ENCODE measurements around the gene SOST.
A peak's percentile ranks its signal among the peaks of the same experiment; 100 is the strongest.
"Not testable (repeated sequence)": the region's sequence is repeated elsewhere in the genome, so short reads cannot be mapped to it uniquely, and the experiment has no call there.

SOST gene

DNA sequence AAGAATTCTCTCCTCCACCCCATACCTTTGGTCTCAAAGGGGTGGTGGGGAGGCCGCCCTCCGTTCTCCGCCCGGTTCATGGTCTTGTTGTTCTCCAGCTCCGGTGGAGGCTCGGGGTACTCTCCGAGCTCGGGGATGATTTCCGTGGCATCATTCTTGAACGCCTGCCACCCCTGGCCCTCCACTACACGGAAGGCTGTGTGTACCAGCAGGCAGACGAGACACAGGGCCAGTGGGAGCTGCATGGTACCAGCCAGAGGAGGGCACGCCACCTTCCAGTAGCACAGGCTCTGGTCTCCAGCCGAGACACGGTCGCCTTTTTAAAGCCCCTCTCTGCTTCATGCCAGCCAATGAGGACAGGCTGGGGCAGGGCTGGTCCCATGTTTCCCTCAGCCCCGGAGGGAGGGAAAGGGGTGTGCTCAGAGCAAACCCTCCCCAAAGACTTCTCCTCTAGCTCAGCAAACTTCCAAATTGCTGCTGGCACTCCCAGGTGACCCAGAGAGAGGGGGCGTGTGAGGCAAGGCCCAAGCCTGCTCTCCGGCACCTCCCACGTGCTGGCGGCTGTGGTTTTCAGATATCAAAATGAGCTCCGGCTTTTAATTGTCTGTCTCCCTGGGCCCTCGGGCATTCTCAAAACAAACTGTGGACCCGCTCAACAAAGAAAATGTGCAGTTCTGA is at the start of gene SOST:
Gene SOST, minus strand, starts transcription at position 295 of the 678 bp plus-strand sequence. Its CDS starts 50 bp downstream, at position 245.
- DNase-seq (ENCODE audit: low spot score): no peak

DNA sequence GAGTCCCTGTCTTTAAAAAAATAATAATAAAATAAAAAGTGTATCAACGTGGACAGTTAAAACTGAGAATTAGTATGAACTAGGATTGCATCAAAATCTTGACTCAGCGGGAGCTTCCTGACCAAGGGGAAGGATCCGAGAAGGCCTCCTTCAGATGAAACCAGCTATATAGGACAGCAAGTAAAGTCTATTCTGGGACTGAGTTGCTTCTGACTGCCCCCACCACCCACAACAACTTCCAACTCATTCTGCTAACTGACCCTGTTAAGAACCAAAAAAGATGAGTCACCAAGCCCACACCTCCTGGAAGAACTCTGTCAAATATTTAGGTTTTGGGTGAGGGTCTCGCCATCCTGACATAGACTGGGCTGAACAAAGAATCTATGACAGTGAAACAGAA is 49.5 kb upstream of the SOST start:
- DNase-seq (ENCODE audit: low spot score): no peak

DNA sequence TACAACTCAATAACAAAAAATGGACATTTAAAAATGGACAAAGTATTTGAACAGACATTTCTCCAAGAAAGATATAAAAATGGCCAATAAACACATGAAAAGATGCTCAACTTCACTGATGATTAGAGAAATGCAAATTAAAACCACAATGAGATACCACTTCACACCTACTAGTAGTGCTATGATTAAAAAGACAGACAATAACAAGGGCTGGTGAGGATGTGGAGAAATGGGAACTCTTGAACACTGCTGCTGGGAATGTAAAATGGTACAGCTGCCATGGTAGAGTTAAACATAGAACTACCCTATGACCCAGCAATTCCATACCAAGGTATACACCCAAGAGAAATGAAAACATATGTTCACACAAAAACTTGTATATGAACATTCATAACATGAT is 46.5 kb upstream of the SOST start:
- no peak for DNase-seq (ENCODE audit: low spot score)

DNA sequence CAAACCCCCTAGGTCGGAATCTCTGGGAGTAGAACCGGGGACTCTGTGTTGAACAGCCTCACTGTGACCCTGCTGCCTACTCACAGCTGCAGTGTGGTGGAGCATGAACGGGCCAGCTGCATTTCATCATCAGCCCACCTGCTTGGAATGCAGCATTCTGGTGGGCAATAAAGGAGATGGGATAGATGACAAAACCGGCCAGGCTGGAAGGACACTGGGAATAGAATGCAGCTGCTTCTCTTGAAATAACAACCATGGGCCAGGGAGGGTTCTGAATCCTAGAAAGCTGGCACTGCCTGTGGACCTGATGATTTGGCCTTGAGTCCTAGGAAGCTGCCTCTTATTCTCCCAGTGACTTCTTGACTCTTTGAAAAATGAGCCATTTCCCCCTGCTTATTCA is 45.2 kb upstream of the SOST start:
- no peak for DNase-seq (ENCODE audit: low spot score)

DNA sequence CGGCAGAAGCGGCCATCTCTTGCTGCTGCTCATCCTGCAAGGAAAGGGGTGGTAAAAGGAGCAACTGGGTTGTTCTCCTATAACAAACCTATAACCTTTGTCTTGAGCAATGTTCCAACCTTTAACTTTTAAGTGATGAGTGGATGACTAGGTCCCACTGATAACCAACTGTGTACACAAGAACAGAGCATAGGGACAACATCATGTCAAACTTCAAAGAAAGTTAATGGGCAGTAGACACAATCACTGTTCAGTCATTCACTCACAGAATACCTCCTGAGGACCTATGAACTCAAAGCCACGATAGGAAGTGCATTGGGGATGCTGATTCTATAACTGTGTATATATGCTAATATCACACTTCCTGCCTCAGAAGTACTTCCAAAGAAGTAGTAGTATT is 43.3 kb upstream of the SOST start:
- DNase-seq (ENCODE audit: low spot score): no peak

DNA sequence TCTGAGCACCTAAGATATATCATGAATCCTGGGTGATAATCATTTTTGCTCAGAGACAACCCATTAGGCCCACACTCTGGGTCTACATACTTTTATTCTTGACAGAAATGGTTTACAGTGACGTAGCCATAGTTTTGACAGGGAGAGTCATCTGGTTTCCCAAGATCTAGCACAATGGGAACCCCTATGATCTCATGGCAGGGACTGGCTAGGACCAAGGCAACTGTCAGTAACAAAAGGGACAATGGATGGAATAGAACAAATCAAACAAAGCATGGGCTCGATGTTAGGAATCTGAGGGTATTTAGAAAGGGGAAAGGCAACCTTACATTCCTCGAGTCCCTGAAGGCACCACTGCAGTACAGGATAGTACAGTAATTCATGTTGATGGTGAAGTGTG is 42.1 kb upstream of the SOST start:
- no peak for DNase-seq (ENCODE audit: low spot score)

DNA sequence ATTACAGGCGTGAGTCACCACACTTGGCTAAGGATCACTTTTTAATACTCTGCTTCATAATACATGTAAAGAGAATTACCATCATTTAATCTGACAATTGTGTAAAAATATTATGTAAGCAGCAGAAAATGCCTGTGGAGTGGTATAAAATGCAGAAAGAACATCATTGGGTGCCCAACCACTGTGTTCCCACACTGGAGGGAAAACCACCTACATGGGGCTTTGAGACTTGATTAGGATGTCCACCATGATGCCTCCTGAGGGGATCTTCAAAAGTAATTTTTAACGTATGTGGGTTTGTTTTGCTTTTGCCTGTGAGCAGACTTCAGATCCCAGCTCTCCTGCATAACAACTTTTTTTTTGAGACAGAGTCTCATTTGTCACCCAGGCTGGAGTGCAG is 40.5 kb upstream of the SOST start:
- no peak for DNase-seq (ENCODE audit: low spot score)

DNA sequence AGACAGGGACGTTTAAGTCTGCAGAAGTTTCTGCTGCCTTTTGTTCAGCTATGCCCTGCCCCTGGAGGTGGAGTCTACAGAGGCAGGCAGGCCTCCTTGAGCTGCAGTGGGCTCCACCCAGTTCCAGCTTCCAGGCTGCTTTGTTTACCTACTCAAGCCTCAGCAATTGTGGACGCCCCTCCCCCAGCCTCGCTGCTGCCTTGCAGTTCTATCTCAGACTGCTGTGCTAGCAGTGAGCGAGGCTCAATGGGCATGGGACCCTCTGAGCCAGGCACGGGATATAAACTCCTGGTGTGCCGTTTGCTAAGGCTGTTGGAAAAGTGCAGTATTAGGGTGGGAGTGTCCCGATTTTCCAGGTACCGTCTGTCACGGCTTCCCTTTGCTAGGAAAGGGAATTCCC is 39.4 kb upstream of the SOST start:
- not testable (repeated sequence) for DNase-seq (ENCODE audit: low spot score)

DNA sequence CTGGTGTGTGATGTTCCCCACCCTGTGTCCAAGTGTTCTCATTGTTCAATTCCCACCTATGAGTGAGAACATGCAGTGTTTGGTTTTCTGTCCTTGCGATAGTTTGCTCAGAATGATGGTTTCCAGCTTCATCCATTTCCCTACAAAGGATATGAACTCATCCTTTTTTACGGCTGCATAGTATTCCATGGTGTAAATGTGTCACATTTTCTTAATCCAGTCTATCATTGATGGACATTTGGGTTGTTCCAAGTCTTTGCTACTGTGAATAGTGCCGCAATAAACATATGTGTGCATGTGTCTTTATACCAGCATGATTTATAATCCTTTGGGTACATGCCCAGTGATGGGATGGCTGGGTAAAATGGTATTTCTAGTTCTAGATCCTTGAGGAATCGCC is 34.1 kb upstream of the SOST start:
- DNase-seq (ENCODE audit: low spot score): not testable (repeated sequence)

DNA sequence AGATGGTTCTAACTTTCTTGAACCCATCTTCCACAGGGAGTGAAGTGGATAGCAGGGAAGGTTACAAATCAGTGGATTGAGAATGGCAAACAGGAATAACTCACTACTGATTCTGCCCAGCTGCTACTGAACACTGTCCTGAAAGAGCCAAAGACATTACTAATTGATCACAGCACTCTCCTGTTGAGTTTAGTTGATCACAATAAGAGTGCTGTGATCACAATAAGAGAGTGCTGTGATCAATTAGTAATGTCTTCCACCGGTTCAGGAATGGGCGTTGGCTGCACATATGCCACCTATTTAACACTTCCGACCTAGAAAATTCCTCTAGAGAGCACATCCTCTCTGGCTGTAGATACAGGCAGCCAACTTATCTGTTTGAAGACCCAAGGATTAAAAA is 33.0 kb upstream of the SOST start:
- DNase-seq (ENCODE audit: low spot score): peak; percentile 79

DNA sequence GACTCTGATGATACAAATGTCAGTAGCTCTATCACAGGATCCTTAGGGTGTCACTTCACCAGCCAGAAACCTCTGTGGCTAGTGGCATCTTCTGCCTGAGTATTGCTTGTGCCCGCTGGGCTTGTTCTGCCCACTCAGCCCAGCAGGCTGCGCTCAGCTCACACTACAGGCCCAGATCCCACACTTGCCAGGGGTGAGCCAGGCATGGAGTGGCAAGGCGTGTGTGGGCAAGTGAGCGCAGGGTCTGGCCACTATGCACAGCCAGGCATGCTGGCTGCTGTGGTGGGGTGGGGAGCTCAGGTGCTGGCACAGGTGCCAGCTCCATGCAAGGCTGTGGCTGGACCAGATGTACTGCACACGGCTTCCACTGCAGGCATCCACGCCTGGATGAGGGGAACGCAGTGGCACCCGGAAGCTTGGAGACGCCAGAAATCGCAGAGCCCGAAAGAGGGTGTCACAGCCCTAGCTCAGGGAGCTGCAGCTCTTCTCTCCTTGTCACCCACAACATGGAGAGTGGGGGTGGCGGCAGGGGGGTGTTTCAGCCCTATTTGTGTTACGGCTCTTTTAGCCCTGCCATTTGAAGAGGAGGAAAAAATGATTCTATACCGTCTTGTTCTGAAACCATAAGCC is 31.8 kb upstream of the SOST start:
- no peak for DNase-seq (ENCODE audit: low spot score)

DNA sequence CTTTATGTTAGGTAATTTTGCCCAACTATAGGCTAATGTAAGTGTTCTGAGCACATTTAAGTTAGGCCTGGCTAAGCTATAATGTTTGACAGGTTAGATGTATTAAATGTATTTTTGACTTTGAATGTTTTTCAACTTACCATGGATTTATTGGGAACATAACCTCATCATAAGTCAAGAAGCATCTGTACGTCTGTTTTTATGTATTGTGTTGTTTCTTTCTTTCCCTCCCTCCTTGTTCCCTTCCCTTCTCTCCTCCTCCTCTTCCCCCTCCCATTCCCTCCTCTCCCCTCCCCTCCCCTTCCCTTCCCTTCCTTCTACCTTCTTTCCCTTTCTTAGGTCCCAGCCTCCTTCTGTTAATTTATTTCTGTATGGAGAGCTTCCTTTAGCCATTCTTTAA is 30.9 kb upstream of the SOST start:
- no peak for DNase-seq (ENCODE audit: low spot score)

DNA sequence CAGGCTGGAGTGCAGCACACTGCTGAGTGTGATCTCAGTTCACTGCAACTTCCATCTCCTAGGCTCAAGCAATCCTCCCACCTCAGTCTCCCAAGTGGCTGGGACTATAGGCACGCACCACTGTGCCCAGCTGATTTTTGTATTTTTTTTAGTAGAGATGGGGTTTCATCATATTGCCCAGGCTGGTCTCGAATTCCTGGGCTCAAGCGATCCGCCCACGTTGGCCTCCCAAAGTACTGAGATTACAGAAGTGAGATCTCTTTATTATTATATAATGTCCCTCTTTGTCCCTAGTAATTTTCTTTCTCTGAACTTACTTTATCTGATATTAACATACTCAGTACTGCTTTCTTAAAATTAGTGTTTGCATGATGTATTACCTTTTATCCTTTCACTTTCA is 29.9 kb upstream of the SOST start:
- no peak for DNase-seq (ENCODE audit: low spot score)

DNA sequence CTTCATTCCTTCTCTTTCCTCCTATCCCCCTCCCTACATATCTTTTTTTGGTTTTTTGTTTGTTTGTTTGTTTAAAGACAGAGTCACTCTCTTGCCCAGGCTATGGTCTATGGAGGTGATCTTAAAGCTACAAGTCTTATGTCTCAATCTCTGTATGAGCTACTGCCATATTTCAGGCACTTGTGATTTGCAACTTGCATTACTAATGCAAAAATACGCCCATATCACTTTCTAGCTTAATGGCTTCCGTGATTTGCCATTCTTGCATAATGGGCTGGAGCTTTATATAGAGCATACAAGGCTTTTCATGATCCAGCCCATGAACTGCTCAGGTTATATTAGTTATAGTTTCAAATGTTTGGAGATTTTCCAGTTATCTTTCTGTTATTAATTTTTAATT is 29.1 kb upstream of the SOST start:
- DNase-seq (ENCODE audit: low spot score): no peak

DNA sequence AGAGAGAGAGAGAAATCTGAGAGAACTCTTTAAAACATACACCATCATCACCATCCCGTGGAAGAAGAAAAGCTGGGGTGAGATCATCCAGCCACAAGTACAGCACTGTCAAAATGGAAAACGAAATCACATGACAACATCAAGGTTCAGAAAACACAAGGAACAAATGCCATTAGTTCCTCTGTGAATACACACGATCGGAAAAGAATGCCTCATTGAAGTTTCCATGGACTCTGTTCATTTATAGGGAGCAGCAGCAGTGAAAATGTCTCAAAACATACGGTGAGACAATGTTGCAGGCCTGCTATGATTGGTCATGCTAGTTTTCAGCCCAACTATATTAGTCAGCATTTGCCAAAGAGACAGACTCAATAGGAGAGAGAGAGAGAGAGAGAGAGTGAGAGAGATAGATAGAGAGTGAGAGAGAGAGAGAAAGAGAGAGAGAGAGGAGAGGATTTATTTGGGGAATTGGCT is 26.1 kb upstream of the SOST start:
- no peak for DNase-seq (ENCODE audit: low spot score)

DNA sequence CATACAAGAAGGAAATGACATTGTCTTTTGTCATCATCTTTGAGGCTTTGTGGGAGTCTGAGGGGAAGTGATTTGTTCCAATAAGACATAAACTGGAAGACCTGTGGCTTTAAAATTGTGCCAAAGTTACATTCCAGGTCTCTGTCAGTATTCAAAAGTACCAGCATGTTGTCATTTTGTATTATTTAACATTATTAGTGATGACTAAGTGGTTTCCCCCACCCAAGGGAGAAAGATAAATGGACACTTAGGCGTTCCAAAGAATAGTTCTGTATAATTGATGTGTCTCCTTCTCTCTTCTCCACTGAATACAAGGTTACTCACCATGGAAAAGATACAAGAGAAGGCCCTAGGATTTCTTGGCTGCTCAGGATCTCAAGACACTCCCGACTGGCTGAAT is 25.5 kb upstream of the SOST start:
- DNase-seq (ENCODE audit: low spot score): no peak

DNA sequence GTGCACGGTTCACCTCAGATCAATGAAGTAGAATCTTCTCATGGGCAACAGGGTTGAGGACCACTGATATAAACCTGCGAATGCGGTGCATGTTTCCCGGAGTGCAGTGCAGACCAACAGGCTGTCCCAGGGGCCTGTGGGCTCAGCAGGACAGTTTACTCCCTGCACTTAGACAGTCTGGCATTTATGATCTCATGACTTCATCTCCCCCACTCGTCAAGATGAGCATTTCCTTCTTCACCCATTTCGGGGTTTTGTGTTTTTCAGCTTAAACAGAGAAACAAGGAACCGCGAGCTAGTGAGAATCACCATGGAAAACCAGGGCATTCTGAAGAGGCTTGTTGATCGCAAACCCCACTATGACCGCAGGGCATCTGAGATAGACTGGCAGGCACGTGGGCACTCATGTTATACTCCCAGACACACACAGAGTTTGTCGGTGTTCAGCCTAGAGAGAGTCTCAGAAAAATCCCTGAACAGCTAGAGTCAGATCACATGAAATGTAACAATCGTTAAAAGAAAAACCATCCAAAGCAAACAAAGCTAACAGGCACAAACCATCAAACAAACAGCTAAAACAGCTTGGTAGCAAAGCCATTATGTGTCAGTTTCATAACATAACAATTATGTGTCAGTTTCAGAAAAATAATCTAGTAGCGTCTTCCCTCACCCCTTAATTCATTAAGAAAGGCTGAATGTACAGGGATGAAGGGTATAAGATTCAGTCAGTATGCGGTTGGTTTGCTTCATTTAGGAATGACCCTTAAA is 24.5 kb upstream of the SOST start:
- DNase-seq (ENCODE audit: low spot score): no peak

DNA sequence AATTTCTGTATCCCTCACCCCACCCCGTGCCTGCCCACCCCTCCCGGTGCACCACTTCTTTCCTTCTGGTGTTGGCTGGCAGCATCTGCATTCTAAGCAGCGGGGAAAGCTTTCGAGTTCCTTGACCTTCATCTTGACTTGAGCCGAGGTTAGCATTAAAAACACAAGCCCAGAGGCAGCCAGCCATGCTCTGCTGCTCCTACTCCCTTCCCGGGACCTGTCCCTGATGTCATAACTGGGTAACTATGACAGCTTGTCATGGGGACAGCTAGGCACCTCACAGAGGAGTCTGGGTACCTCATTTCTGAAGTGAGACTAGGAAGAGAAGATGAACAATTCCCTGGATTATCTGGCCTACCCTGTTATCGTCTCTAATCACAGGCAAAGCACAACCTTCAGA is 21.5 kb upstream of the SOST start, which contains the start of gene CFAP97D1:
Gene CFAP97D1, plus strand, starts transcription at position 301 of the 400 bp plus-strand sequence. Its CDS starts 28 bp downstream, at position 329.
- DNase-seq (ENCODE audit: low spot score): no peak

DNA sequence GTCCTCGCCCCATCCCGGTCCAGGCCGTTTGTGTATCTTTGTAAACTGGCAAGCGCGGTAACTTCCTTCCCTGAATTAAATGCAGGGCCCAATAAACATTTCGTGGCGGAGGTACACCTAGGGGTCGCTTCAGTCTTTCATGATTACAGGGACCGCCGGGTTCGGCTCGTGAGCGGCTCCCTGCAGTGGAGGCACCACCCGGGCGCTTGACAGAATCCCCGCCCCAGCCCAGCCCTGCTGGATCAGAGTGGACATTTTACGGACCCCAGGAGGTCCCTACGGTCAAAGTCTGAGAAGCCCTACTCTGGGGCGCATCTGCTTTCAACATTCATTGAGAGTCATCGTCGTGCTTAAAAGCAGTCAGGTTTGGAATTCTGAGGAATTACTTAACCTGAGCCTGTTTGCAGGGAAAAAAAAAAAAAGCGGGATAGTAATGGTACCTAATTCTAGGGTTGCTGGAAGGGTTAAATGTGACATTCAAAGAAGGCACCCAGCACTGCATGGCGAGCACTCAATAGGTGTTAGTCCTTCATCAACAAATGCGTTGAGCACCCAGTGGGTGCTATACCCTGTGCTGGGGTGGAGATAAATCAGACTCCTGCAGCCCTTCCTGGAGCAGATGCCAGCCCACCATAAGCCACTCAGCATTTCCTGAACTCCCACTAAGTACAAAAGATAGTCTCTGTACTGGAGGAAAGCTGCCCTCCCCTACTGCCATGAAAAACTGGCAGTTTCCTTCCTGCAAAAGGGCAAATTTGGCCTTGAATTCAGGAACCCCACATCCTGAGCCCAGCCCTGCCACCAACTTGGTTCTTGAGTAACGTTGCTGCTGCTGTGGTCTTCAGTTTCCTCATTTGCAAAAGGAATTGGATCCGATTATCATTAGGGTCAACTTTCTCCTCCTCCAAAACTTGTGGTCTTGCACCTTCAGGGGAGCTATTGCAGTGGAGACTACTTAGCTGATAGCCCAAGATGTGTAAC is 20.8 kb upstream of the SOST start:
- DNase-seq (ENCODE audit: low spot score): no peak

DNA sequence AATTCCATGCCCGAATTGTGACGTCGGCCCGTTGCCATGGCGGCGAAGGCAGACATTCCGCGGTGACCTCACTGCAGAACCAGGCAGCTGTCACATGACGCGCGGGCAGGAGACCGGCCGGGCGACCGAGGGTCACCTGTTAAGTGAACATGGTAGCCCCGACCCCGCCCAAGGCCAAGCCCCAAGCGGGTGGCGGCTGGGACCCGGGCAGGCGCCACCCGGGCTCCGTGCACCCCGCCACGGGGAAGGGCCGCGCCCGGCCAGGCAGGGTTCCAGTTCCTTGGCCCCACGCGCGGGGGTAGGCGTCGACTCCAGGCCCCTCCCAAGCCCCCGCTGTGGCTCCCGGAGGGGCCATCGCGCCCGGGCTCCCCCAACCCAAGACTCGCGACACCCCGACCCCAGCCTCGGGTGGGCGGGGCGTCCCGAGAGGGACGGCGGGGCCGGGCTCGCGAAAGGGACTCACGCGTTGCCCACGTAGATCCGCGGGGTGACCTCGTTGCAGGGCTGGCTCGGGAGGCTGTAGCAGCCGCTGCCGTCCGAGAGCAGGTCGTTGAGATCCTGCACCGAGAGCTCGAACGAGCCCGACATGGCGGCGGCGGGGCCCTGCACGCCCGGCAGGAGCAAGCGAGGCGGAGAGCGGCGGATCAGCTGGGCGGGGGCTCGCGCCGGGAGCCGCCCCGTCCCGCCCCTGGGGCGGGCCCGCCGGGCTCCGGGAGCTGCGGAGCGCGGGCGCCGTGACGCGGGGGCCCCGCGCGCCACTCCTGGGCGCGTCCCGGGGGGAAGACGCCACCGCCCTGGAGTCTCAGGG is 19.9 kb upstream of the SOST start, which contains the start of gene DUSP3:
Gene DUSP3, minus strand, starts transcription at position 641 of the 808 bp plus-strand sequence. Its CDS starts 53 bp downstream, at position 588.
- peak; percentile 91 for DNase-seq (ENCODE audit: low spot score)

All from RKO (cell line).